ENCODE measurements around the gene SMURF1.

DNA sequence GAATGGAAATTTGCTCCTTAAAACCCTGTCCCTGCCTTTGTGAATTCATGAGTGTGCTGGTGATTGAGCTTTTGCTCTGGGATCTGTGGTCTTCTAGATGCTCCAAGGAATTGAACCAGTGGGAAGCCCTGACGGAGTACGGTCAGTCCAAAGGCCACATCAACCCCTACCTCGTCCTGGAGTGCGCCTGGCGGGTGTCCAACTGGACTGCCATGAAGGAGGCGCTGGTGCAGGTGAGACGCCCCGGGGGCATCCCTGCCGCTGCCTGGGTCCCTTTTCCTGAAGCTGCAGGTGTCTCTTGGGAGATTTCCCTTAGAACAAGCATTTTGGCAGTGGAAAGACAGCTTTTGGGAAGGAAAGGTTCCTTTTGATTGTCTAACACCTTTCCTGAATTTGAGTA is 165.2 kb downstream of the SMURF1 start:
- TF ChIP-seq POLR2AphosphoS5 (IDR thresholded peaks at IDR 0.05; ENCODE audit: low read depth, low read length) (no peak), SIN3A (IDR thresholded peaks at IDR 0.05; ENCODE audit: borderline replicate concordance, insufficient read depth, low read length) (no peak)

Data from PFSK-1 (cell line).